GM20000 (cell line): ENCODE results near the gene SFXN1.

Source experiments
- DNase-seq: peaks from one replicate; pipeline ENCODE4 v3.0.0; 2012; ENCODE audit warnings: low spot score
- CTCF ChIP-seq: IDR thresholded peaks from 2 replicates; pipeline ENCODE4 v1.5.1; 2012; ENCODE audit warnings: mild to moderate bottlenecking, control low read depth; ENCODE audit errors: extremely low read depth, missing control alignments

The SFXN1 gene

GRCh38 chr5:175555168-175555785 is 76.9 kb downstream of the SFXN1 start:
- no peak for TF ChIP-seq CTCF
- DNase-seq: no peak

- no peak for DNase-seq
- no peak for TF ChIP-seq CTCF
Observed at GRCh38 chr5:175556794-175557193, 78.4 kb downstream of the SFXN1 start.

- no peak for TF ChIP-seq CTCF
- no peak for DNase-seq
Observed at GRCh38 chr5:175557778-175558177, 79.4 kb downstream of the SFXN1 start.

GRCh38 chr5:175558801-175559480 is 80.6 kb downstream of the SFXN1 start:
- DNase-seq: no peak
- TF ChIP-seq CTCF: no peak

- no peak for DNase-seq
- TF ChIP-seq CTCF: no peak
Observed at GRCh38 chr5:175560011-175560410, 81.7 kb downstream of the SFXN1 start.

- no peak for TF ChIP-seq CTCF
- no peak for DNase-seq
Observed at GRCh38 chr5:175561085-175561484, 82.7 kb downstream of the SFXN1 start.

- DNase-seq: no peak
- TF ChIP-seq CTCF: no peak
Observed at GRCh38 chr5:175564716-175565115, 86.4 kb downstream of the SFXN1 start.
